RKO (cell line): ENCODE data around the gene ANO8.
"Not testable (repeated sequence)": the region's sequence is repeated elsewhere in the genome, so short reads cannot be mapped to it uniquely, and the experiment has no call there.

Experiments
- DNase-seq: peaks from one replicate; pipeline ENCODE4 v3.0.0-alpha.2; 2016; ENCODE audit warnings: low spot score

ANO8 gene

GRCh38 chr19:17309965-17310461 lies 24.6 kb downstream of the ANO8 start:
- DNase-seq = peak; percentile 51

- DNase-seq = peak; percentile 100
Observed at GRCh38 chr19:17309198-17309964, 25.3 kb downstream of the ANO8 start, which contains the start of gene DDA1. TSS of gene DDA1 (plus strand) at chr19:17309563. CDS start at chr19:17309655, 92 bp downstream.

- DNase-seq = no peak
Observed at GRCh38 chr19:17307876-17308377, 26.7 kb downstream of the ANO8 start.

- DNase-seq = peak; percentile 37
Observed at GRCh38 chr19:17306285-17306714, 28.4 kb downstream of the ANO8 start.

- DNase-seq = peak; percentile 99
Observed at GRCh38 chr19:17305517-17306284, 29.0 kb downstream of the ANO8 start, which contains the start of gene MRPL34. TSS of gene MRPL34 (plus strand) at chr19:17305872. CDS start at chr19:17305893, 21 bp downstream.

GRCh38 chr19:17305216-17305516 lies 29.5 kb downstream of the ANO8 start:
- DNase-seq = no peak

- DNase-seq = no peak
Observed at GRCh38 chr19:17304386-17305215, 30.1 kb downstream of the ANO8 start.

- no peak for DNase-seq
Observed at GRCh38 chr19:17303940-17304267, 30.8 kb downstream of the ANO8 start.

GRCh38 chr19:17303167-17303939 lies 31.3 kb downstream of the ANO8 start, which contains the start of gene ABHD8:
TSS of gene ABHD8 (minus strand) at chr19:17303425. CDS start at chr19:17301616, 1,809 bp downstream.
- peak; percentile 93 for DNase-seq

- DNase-seq = no peak
Observed at GRCh38 chr19:17302391-17303166, 32.1 kb downstream of the ANO8 start.

GRCh38 chr19:17300992-17301619 lies 33.5 kb downstream of the ANO8 start:
- no peak for DNase-seq

- DNase-seq = no peak
Observed at GRCh38 chr19:17296976-17297375, 37.7 kb downstream of the ANO8 start.

- peak; percentile 90 for DNase-seq
Observed at GRCh38 chr19:17296273-17296672, 38.4 kb downstream of the ANO8 start.

GRCh38 chr19:17295551-17295950 lies 39.1 kb downstream of the ANO8 start:
- not testable (repeated sequence) for DNase-seq

- peak; percentile 53 for DNase-seq
Observed at GRCh38 chr19:17294051-17294891, 40.4 kb downstream of the ANO8 start.

GRCh38 chr19:17293605-17294004 lies 41.0 kb downstream of the ANO8 start:
- no peak for DNase-seq

- DNase-seq = peak; percentile 92
Observed at GRCh38 chr19:17292301-17293074, 42.2 kb downstream of the ANO8 start.

- DNase-seq = no peak
Observed at GRCh38 chr19:17289489-17289888, 45.2 kb downstream of the ANO8 start.
